Neural cell (in vitro differentiated cells): ENCODE data around the gene PALD1. TPM values are rescaled to one million over a fixed set of nuclear protein-coding genes. Genes with fewer than 3 reads are reported as not detected.

Experiments used
- H2AFZ ChIP-seq: fragments of 200-600, 300-800 bp; sonication (generic), shearing (Covaris generic); 2 replicates; pipeline ENCODE4 v1.6.0; 2014; ENCODE audit warnings: low read depth, mild to moderate bottlenecking, antibody characterized with exemption, low read length, moderate library complexity
- H3F3A ChIP-seq: fragments of 200-600 bp; shearing (Covaris generic); 2 replicates; pipeline ENCODE4 v1.6.1; 2016; ENCODE audit warnings: mild to moderate bottlenecking, moderate library complexity, mixed read lengths, antibody characterized with exemption, low read length; ENCODE audit not compliant: insufficient read depth, poor library complexity, severe bottlenecking
- H3K27ac ChIP-seq: fragments of 200-600, 300-800 bp; sonication (generic), shearing (Covaris generic); 2 replicates; pipeline ENCODE4 v1.5.1; 2014; ENCODE audit warnings: mild to moderate bottlenecking, low read length, moderate library complexity
- H3K27me3 ChIP-seq: fragments of 300-800, 200-600 bp; sonication (generic), shearing (Covaris generic); 2 replicates; pipeline ENCODE4 v1.6.0; 2014; ENCODE audit warnings: mild to moderate bottlenecking, low read depth, low read length, moderate library complexity; ENCODE audit not compliant: insufficient read depth
- H3K36me3 ChIP-seq: fragments of 300-800, 200-600 bp; sonication (generic), shearing (Covaris generic); 2 replicates; pipeline ENCODE4 v1.5.1; 2014; ENCODE audit warnings: mild to moderate bottlenecking, antibody characterized with exemption, low read length, moderate library complexity; ENCODE audit not compliant: insufficient read depth
- H3K4me2 ChIP-seq: fragments of 300-800, 200-600 bp; sonication (generic), shearing (Covaris generic); 2 replicates; pipeline ENCODE4 v1.6.0; 2014; ENCODE audit warnings: mild to moderate bottlenecking, low read length
- H3K4me3 ChIP-seq: fragments of 300-800, 200-600 bp; sonication (generic), shearing (Covaris generic); 2 replicates; pipeline ENCODE4 v1.5.1; 2014; ENCODE audit warnings: mild to moderate bottlenecking, low read length, moderate library complexity
- H3K79me2 ChIP-seq: fragments of 200-600 bp; shearing (Covaris generic); replicated peaks from 2 replicates; pipeline ENCODE4 v1.6.0; 2014; ENCODE audit warnings: mild to moderate bottlenecking, low read length, moderate library complexity; ENCODE audit not compliant: insufficient read depth
- H3K9ac ChIP-seq: fragments of 300-800, 200-600 bp; sonication (generic), shearing (Covaris generic); 2 replicates; pipeline ENCODE4 v1.6.1; 2016; ENCODE audit warnings: mild to moderate bottlenecking, low read length, mixed read lengths
- H3K9me2 ChIP-seq: fragments of 200-600 bp; shearing (Covaris generic); 2 replicates; pipeline ENCODE4 v1.6.1; 2016; ENCODE audit warnings: mild to moderate bottlenecking, low read length, mixed read lengths; ENCODE audit not compliant: insufficient read depth
- H3K9me3 ChIP-seq: fragments of 200-600, 300-800 bp; sonication (generic), shearing (Covaris generic); 2 replicates; pipeline ENCODE4 v1.6.1; 2016; ENCODE audit warnings: mild to moderate bottlenecking, mixed run types, low read length, moderate library complexity, mixed read lengths
- H4K20me1 ChIP-seq: fragments of 200-600 bp; shearing (Covaris generic); 2 replicates; pipeline ENCODE4 v1.6.1; 2016; ENCODE audit warnings: mild to moderate bottlenecking, mixed run types; ENCODE audit not compliant: insufficient read depth
- EP300 ChIP-seq: fragments of 450-650 bp; conservative IDR thresholded peaks from 2 replicates; pipeline ENCODE4 v1.6.1; 2014; ENCODE audit warnings: antibody characterized with exemption, mild to moderate bottlenecking, moderate library complexity; ENCODE audit not compliant: poor library complexity, severe bottlenecking
- EZH2 ChIP-seq: fragments of 200-600, 300-800 bp; shearing (Covaris generic), sonication (generic); IDR thresholded peaks from 2 replicates; pipeline ENCODE4 v1.6.1; 2014; ENCODE audit warnings: antibody characterized with exemption, low read length, borderline replicate concordance, mild to moderate bottlenecking; ENCODE audit not compliant: insufficient read depth, poor library complexity, severe bottlenecking
- MXI1 ChIP-seq: fragments of 450-650 bp; conservative IDR thresholded peaks from 2 replicates; pipeline ENCODE4 v1.6.1; 2014; ENCODE audit warnings: antibody characterized with exemption, mild to moderate bottlenecking; ENCODE audit not compliant: poor library complexity, severe bottlenecking
- POLR2AphosphoS5 ChIP-seq: IDR thresholded peaks from 2 replicates; pipeline ENCODE4 v1.6.1; 2012
- RAD21 ChIP-seq: fragments of 450-650 bp; conservative IDR thresholded peaks from 2 replicates; pipeline ENCODE4 v1.6.1; 2014; ENCODE audit warnings: antibody characterized with exemption, mild to moderate bottlenecking, moderate library complexity
- SMC3 ChIP-seq: fragments of 450-650 bp; conservative IDR thresholded peaks from 2 replicates; pipeline ENCODE4 v1.6.1; 2014; ENCODE audit warnings: antibody characterized with exemption, mild to moderate bottlenecking, moderate library complexity; ENCODE audit not compliant: poor library complexity
- TAF1 ChIP-seq: IDR thresholded peaks from 2 replicates; pipeline ENCODE4 v1.6.1; 2012; ENCODE audit warnings: low read depth
- polyA plus RNA-seq: library from polyadenylated mRNA; depleted of rRNA; stranded (reverse); fragments of >200 nt; gene quantifications from 2 replicates; pipeline ENCODE4 v1.2.3, GENCODE V29; 2014
- TF ChIP-seq, protein P1 (sequence below): fragments of 450-650 bp; IDR thresholded peaks from 2 replicates; pipeline ENCODE4 v1.5.1; 2014; ENCODE audit warnings: antibody characterized with exemption, mild to moderate bottlenecking, moderate library complexity; ENCODE audit not compliant: poor library complexity, severe bottlenecking
- TF ChIP-seq, protein P2 (sequence below): IDR thresholded peaks from 2 replicates; pipeline ENCODE4 v1.6.1; 2012; ENCODE audit warnings: borderline replicate concordance

The PALD1 gene
- polyA plus RNA-seq, 1 donor from 2014 or later: 1.1 TPM

GRCh38 chr10:70455213-70455630 lies 23.3 kb upstream of the PALD1 start:
- Histone ChIP-seq H3K79me2 (no peaks in the 10 kb centered on the region), H3K27ac (no peak overlapping the region), H3K4me2 (no peak overlapping the region), H3K27me3 (peaks cover 50% of the 10 kb centered on the region), H3K9me3 (no peaks in the 10 kb centered on the region), H3F3A (no peaks in the 10 kb centered on the region), H3K4me3 (no peak overlapping the region), H3K9ac (no peak overlapping the region), H3K36me3 (no peaks in the 10 kb centered on the region), H4K20me1 (no peaks in the 10 kb centered on the region), H2AFZ (no peak overlapping the region), H3K9me2 (no peaks in the 10 kb centered on the region)
- TF ChIP-seq, protein P1, sequence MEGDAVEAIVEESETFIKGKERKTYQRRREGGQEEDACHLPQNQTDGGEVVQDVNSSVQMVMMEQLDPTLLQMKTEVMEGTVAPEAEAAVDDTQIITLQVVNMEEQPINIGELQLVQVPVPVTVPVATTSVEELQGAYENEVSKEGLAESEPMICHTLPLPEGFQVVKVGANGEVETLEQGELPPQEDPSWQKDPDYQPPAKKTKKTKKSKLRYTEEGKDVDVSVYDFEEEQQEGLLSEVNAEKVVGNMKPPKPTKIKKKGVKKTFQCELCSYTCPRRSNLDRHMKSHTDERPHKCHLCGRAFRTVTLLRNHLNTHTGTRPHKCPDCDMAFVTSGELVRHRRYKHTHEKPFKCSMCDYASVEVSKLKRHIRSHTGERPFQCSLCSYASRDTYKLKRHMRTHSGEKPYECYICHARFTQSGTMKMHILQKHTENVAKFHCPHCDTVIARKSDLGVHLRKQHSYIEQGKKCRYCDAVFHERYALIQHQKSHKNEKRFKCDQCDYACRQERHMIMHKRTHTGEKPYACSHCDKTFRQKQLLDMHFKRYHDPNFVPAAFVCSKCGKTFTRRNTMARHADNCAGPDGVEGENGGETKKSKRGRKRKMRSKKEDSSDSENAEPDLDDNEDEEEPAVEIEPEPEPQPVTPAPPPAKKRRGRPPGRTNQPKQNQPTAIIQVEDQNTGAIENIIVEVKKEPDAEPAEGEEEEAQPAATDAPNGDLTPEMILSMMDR: no peak
- TF ChIP-seq SMC3 (no peak), POLR2AphosphoS5 (no peak)

GRCh38 chr10:70456164-70456563 lies 22.4 kb upstream of the PALD1 start:
- no peaks in the 10 kb centered on the region for H3K79me2 ChIP-seq
- TF ChIP-seq SMC3 (no peak), EZH2 (no peak), EP300 (no peak), RAD21 (no peak), TAF1 (no peak), MXI1 (no peak), POLR2AphosphoS5 (no peak)
- TF ChIP-seq, protein P1: no peak
- TF ChIP-seq, protein P2, sequence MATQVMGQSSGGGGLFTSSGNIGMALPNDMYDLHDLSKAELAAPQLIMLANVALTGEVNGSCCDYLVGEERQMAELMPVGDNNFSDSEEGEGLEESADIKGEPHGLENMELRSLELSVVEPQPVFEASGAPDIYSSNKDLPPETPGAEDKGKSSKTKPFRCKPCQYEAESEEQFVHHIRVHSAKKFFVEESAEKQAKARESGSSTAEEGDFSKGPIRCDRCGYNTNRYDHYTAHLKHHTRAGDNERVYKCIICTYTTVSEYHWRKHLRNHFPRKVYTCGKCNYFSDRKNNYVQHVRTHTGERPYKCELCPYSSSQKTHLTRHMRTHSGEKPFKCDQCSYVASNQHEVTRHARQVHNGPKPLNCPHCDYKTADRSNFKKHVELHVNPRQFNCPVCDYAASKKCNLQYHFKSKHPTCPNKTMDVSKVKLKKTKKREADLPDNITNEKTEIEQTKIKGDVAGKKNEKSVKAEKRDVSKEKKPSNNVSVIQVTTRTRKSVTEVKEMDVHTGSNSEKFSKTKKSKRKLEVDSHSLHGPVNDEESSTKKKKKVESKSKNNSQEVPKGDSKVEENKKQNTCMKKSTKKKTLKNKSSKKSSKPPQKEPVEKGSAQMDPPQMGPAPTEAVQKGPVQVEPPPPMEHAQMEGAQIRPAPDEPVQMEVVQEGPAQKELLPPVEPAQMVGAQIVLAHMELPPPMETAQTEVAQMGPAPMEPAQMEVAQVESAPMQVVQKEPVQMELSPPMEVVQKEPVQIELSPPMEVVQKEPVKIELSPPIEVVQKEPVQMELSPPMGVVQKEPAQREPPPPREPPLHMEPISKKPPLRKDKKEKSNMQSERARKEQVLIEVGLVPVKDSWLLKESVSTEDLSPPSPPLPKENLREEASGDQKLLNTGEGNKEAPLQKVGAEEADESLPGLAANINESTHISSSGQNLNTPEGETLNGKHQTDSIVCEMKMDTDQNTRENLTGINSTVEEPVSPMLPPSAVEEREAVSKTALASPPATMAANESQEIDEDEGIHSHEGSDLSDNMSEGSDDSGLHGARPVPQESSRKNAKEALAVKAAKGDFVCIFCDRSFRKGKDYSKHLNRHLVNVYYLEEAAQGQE: no peak
- no peak overlapping the region for H3K4me3 ChIP-seq
- H3K4me2 ChIP-seq: no peak overlapping the region
- no peaks in the 10 kb centered on the region for H3K9me2 ChIP-seq
- H3K27me3 ChIP-seq: peaks cover 50% of the 10 kb centered on the region
- no peaks in the 10 kb centered on the region for H3F3A ChIP-seq
- no peak overlapping the region for H3K27ac ChIP-seq
- H3K9ac ChIP-seq: no peak overlapping the region
- no peaks in the 10 kb centered on the region for H3K36me3 ChIP-seq
- H2AFZ ChIP-seq: no peak overlapping the region
- no peaks in the 10 kb centered on the region for H4K20me1 ChIP-seq
- H3K9me3 ChIP-seq: no peaks in the 10 kb centered on the region
